H1 (cell line): Measurements from ENCODE around the gene RFNG. TPM values are rescaled to one million over a fixed set of nuclear protein-coding genes. Genes with fewer than 3 reads are reported as not detected.

ENCODE experiments used
- CTCF ChIA-PET: fragments of 300-600 bp; sonication (Branson Sonifier 250); formaldehyde crosslinking; loops from one replicate; lab custom pipeline; 2021; ENCODE audit not compliant: partially characterized antibody; lab: Charles Lee
- POLR2A ChIA-PET: fragments of 300-600 bp; sonication (Branson Sonifier 250); formaldehyde crosslinking; loops from one replicate; lab custom pipeline; 2021; ENCODE audit warnings: inconsistent platforms; ENCODE audit not compliant: partially characterized antibody; lab: Charles Lee
- DNase-seq, 2 experiments: peaks; one replicate each; pipeline versions ENCODE4 v3.0.0 to v3.0.0-alpha.2; 2010 to 2022; ENCODE audit warnings: low spot score in 2 of 2, low read depth in 1 of 2, mixed read lengths in 1 of 2
- FAIRE-seq: peaks from 2 replicates; lab custom pipeline; 2011; peaks lifted over from hg19 to GRCh38; lab: Jason Lieb, UNC
- H2AFZ ChIP-seq: 2 replicates; pipeline ENCODE4 v1.8.1; 2012; ENCODE audit warnings: low read length, inconsistent platforms
- H2AK5ac ChIP-seq: 2 replicates; pipeline ENCODE4 v1.6.1; 2013; ENCODE audit warnings: low read depth, low read length
- H2BK120ac ChIP-seq: replicated peaks from 2 replicates; pipeline ENCODE3; 2013; ENCODE audit warnings: low read depth, low read length, inconsistent platforms
- H2BK12ac ChIP-seq: 2 replicates; pipeline ENCODE4 v1.6.1; 2013; ENCODE audit warnings: low read depth, low read length
- H2BK15ac ChIP-seq: 2 replicates; pipeline ENCODE4 v1.6.1; 2013; ENCODE audit warnings: low read length
- H2BK20ac ChIP-seq: 2 replicates; pipeline ENCODE4 v1.6.1; 2013; ENCODE audit warnings: low read length
- H2BK5ac ChIP-seq: 2 replicates; pipeline ENCODE4 v1.6.1; 2013; ENCODE audit warnings: low read depth, low read length
- H3K14ac ChIP-seq: 2 replicates; pipeline ENCODE4 v1.6.1; 2013; ENCODE audit warnings: inconsistent platforms; ENCODE audit not compliant: insufficient read length
- H3K18ac ChIP-seq: 2 replicates; pipeline ENCODE4 v1.6.1; 2013; ENCODE audit warnings: low read length; ENCODE audit errors: extremely low read depth
- H3K23ac ChIP-seq: 2 replicates; pipeline ENCODE4 v1.6.1; 2013; ENCODE audit warnings: inconsistent platforms; ENCODE audit not compliant: insufficient read length
- H3K23me2 ChIP-seq: 2 replicates; pipeline ENCODE4 v1.6.1; 2013; ENCODE audit warnings: low read depth, low read length
- H3K27ac ChIP-seq: 2 replicates; pipeline ENCODE4 v1.6.1; 2011; ENCODE audit warnings: low read depth, low read length, inconsistent platforms
- H3K27me3 ChIP-seq, 4 experiments: replicated peaks in 1 of 4; 1 replicate in 1 of 4; 2 replicates in 3 of 4; pipeline versions ENCODE4 v1.6.1 to v1.8.1; 2011 to 2013; ENCODE audit warnings: low read length in 3 of 4, mild to moderate bottlenecking in 3 of 4, inconsistent platforms in 2 of 4, mixed read lengths in 2 of 4, moderate library complexity in 1 of 4; ENCODE audit not compliant: control insufficient read depth in 3 of 4, insufficient read depth in 3 of 4; ENCODE audit errors: extremely low read depth in 1 of 4
- H3K36me3 ChIP-seq, 4 experiments: 2 replicates each; pipeline versions ENCODE4 v1.6.1 to v1.8.1; 2011 to 2013; ENCODE audit warnings: mild to moderate bottlenecking in 4 of 4, low read length in 3 of 4, moderate library complexity in 2 of 4, control low read depth in 1 of 4, inconsistent platforms in 1 of 4; ENCODE audit not compliant: insufficient read depth in 4 of 4, control insufficient read depth in 2 of 4
- H3K4ac ChIP-seq: replicated peaks from 2 replicates; pipeline ENCODE3; 2013; ENCODE audit warnings: low read length, low read depth, mixed read lengths, inconsistent platforms; ENCODE audit not compliant: insufficient read length
- H3K4me1 ChIP-seq, 4 experiments: replicated peaks in 1 of 4; 1 replicate in 1 of 4; 2 replicates in 3 of 4; pipeline versions ENCODE4 v1.6.1 to v1.8.1; 2011 to 2013; ENCODE audit warnings: low read length in 3 of 4, inconsistent platforms in 2 of 4, mixed read lengths in 1 of 4; ENCODE audit not compliant: insufficient read depth in 4 of 4, control insufficient read depth in 3 of 4
- H3K4me2 ChIP-seq, 2 experiments: 2 replicates each; pipeline versions ENCODE4 v1.6.1 to v1.8.1; 2011 to 2013; ENCODE audit warnings: low read depth in 2 of 2, low read length in 2 of 2, control low read depth in 1 of 2, inconsistent platforms in 1 of 2, mild to moderate bottlenecking in 1 of 2; ENCODE audit not compliant: insufficient read depth in 1 of 2
- H3K4me3 ChIP-seq, 4 experiments: fragments of 200-600, 300-600 bp in 1 of 4; sonication (generic), shearing (Covaris generic), sonication (Bioruptor Twin) in 1 of 4; 2 replicates each; pipeline versions ENCODE4 v1.5.1 to v1.8.1; 2011 to 2016; ENCODE audit warnings: low read length in 4 of 4, low read depth in 3 of 4, control low read depth in 2 of 4, inconsistent platforms in 2 of 4, mild to moderate bottlenecking in 2 of 4, mixed read lengths in 1 of 4, moderate library complexity in 1 of 4; ENCODE audit not compliant: insufficient read depth in 2 of 4; ENCODE audit errors: extremely low read depth in 1 of 4
- H3K56ac ChIP-seq: replicated peaks from 2 replicates; pipeline ENCODE3; 2013; ENCODE audit warnings: low read depth, mild to moderate bottlenecking, mixed read lengths, low read length, inconsistent platforms; ENCODE audit not compliant: insufficient read length
- H3K79me1 ChIP-seq: 2 replicates; pipeline ENCODE4 v1.6.1; 2013; ENCODE audit warnings: low read depth, low read length, control low read depth
- H3K79me2 ChIP-seq, 2 experiments: 2 replicates each; pipeline versions ENCODE4 v1.6.1 to v1.8.1; 2012 to 2013; ENCODE audit warnings: low read length in 2 of 2, mild to moderate bottlenecking in 2 of 2, inconsistent platforms in 1 of 2; ENCODE audit not compliant: insufficient read depth in 2 of 2, control insufficient read depth in 1 of 2
- H3K9ac ChIP-seq, 4 experiments: replicated peaks in 1 of 4; 1 replicate in 1 of 4; 2 replicates in 3 of 4; pipeline versions ENCODE4 v1.6.1 to v1.8.1; 2011 to 2013; ENCODE audit warnings: low read depth in 3 of 4, low read length in 3 of 4, control low read depth in 2 of 4, mild to moderate bottlenecking in 2 of 4, moderate library complexity in 2 of 4, inconsistent platforms in 1 of 4; ENCODE audit errors: extremely low read depth in 1 of 4
- H3K9me3 ChIP-seq, 2 experiments: 2 replicates each; pipeline versions ENCODE4 v1.6.1 to v1.8.1; 2012 to 2013; ENCODE audit warnings: mild to moderate bottlenecking in 2 of 2, moderate library complexity in 2 of 2, control low read depth in 1 of 2, inconsistent platforms in 1 of 2, low read depth in 1 of 2, low read length in 1 of 2, mixed read lengths in 1 of 2; ENCODE audit not compliant: insufficient read depth in 2 of 2
- H4K20me1 ChIP-seq, 2 experiments: replicated peaks in 1 of 2; 2 replicates each; pipeline versions ENCODE3 to v1.8.1; 2011 to 2013; ENCODE audit warnings: inconsistent platforms in 2 of 2, low read length in 2 of 2, mild to moderate bottlenecking in 1 of 2; ENCODE audit not compliant: insufficient read depth in 2 of 2, control insufficient read depth in 1 of 2
- H4K5ac ChIP-seq: 2 replicates; pipeline ENCODE4 v1.6.1; 2013; ENCODE audit warnings: low read length, low read depth, mixed read lengths, inconsistent platforms; ENCODE audit not compliant: insufficient read length
- H4K8ac ChIP-seq: 2 replicates; pipeline ENCODE4 v1.8.0; 2013; ENCODE audit warnings: mild to moderate bottlenecking, moderate library complexity, low read length, inconsistent platforms; ENCODE audit not compliant: insufficient read depth; ENCODE audit errors: extremely low read depth
- H4K91ac ChIP-seq: replicated peaks from 2 replicates; pipeline ENCODE3; 2013; ENCODE audit warnings: low read length, mixed read lengths, inconsistent platforms; ENCODE audit not compliant: insufficient read length
- CTCF ChIP-seq, 3 experiments: IDR thresholded peaks; 1 replicate in 2 of 3; 2 replicates in 1 of 3; pipeline versions ENCODE4 v1.5.1 to v1.6.1; 2011; ENCODE audit warnings: low read length in 3 of 3, mild to moderate bottlenecking in 3 of 3, inconsistent platforms in 2 of 3, low read depth in 1 of 3, moderate library complexity in 1 of 3; ENCODE audit not compliant: insufficient read depth in 1 of 3; ENCODE audit errors: control extremely low read depth in 1 of 3
- RFX5 ChIP-seq: IDR thresholded peaks from 2 replicates; pipeline ENCODE4 v1.6.1; 2011; ENCODE audit warnings: low read depth, low read length, improper control_type of control experiment, borderline replicate concordance
- WGBS, 2 experiments: shearing (Covaris generic) in 1 of 2; methylation state at CpG; one replicate each; pipeline versions ENCODE4 v1.1.6 to v1.1.7; 2013 to 2015; ENCODE audit warnings: low lambda C conversion rate in 2 of 2, mixed read lengths in 2 of 2, inconsistent platforms in 1 of 2, low coverage in 1 of 2, missing lambda C conversion rate in 1 of 2; ENCODE audit not compliant: insufficient replicate concordance in 2 of 2, insufficient coverage in 1 of 2, insufficient read length in 1 of 2; ENCODE audit errors: extremely low coverage in 1 of 2, missing lambda C conversion rate in 1 of 2; 5-methylcytosine and 5-hydroxymethylcytosine counted together
- polyA plus RNA-seq, 7 experiments: library from polyadenylated mRNA; depleted of rRNA in 3 of 7; stranded (reverse) in 5 of 7; unstranded in 2 of 7; fragments of >200 nt in 5 of 7; fragments of 200-250 nt in 2 of 7; gene quantifications; 1 replicate in 5 of 7; 2 replicates in 1 of 7; 4 replicates in 1 of 7; pipeline versions ENCODE4 v1.2.1 to v1.2.3, GENCODE V29; 2011 to 2013; ENCODE audit warnings: missing spikeins in 2 of 7, mixed read lengths in 2 of 7
- total RNA-seq: library from RNA; stranded (reverse); fragmentation: NEBNext Ultra II Directional; extraction: Animal tissue kit (Norgen Biotek cat#: 25700); gene quantifications from 2 replicates; pipeline ENCODE4 v1.2.1, GENCODE V29; 2021

RFNG gene
- total and polyA plus RNA-seq, 2 of the 8 experiments (the other 6 are each of a cell fraction or from before 2014, with no cell fraction given): 26.7 to 28.4 TPM

GRCh38 chr17:81999976-82000802 is 51.4 kb downstream of the RFNG start:
- peak in 1 of 2 experiments; percentile 58 for DNase-seq
- H4K5ac ChIP-seq: no peak overlapping the region
- POLR2A ChIA-PET: no interaction called here
- H2BK15ac ChIP-seq: no peak overlapping the region
- CTCF ChIA-PET: no interaction called here
- no peak overlapping the region for H3K14ac ChIP-seq
- no peaks in the 10 kb centered on the region for H3K4me1 ChIP-seq
- no peaks in the 10 kb centered on the region for H3K23me2 ChIP-seq
- no peak overlapping the region for H2AFZ ChIP-seq
- TF ChIP-seq RFX5: no peak
- TF ChIP-seq CTCF (IDR thresholded peaks at IDR 0.05; ENCODE audit: control extremely low read depth in 1 of 3, insufficient read depth in 1 of 3, low read depth in 1 of 3, low read length in 3 of 3): peak; percentile 21 to 31 (median 24); a peak in 3 of 4 replicates
- no peak overlapping the region for H3K4me2 ChIP-seq
- H2BK5ac ChIP-seq: no peak overlapping the region
- no peaks in the 10 kb centered on the region for H3K36me3 ChIP-seq
- no peak overlapping the region for H3K4me3 ChIP-seq
- H2BK120ac ChIP-seq: no peak overlapping the region
- H4K20me1 ChIP-seq: peaks cover 0 to 4% of the 10 kb centered on the region in 2 experiments
- no peak overlapping the region for H4K91ac ChIP-seq
- H4K8ac ChIP-seq: no peak overlapping the region
- H3K9ac ChIP-seq: no peak overlapping the region
- H2AK5ac ChIP-seq: no peak overlapping the region
- no peak overlapping the region for H3K18ac ChIP-seq
- H3K79me1 ChIP-seq: peaks cover 3% of the 10 kb centered on the region; the same call in 1 of the 2 replicates
- no peak overlapping the region for H3K4ac ChIP-seq
- no peak overlapping the region for H2BK20ac ChIP-seq
- no peaks in the 10 kb centered on the region for H3K9me3 ChIP-seq
- no peaks in the 10 kb centered on the region for H3K27me3 ChIP-seq
- H3K56ac ChIP-seq: no peak overlapping the region
- no peak for FAIRE-seq
- 94% methylated on average over 33 of the region's 36 CpGs; no CpG with 5 or more reads in 1 of the 2 experiments for WGBS, 2 experiments
- no peaks in the 10 kb centered on the region for H3K79me2 ChIP-seq
- H3K27ac ChIP-seq: no peak overlapping the region
- no peak overlapping the region for H3K23ac ChIP-seq
- H2BK12ac ChIP-seq: no peak overlapping the region
